SK-N-SH treated with all-trans-retinoic acid at 6 μM for 48 hours (cell line): ENCODE measurements around the gene YPEL3.

Experiments used
- ATAC-seq: fragments of 200-7000 bp; cut with Tn5 transposase; 3 replicates; pipeline ENCODE4 v1.9.1; 2020; ENCODE audit warnings: mild to moderate bottlenecking, moderate library complexity
- ARNTL ChIP-seq: fragments of 450-650 bp; formaldehyde crosslinking; IDR thresholded peaks from 2 replicates; pipeline ENCODE4 v1.5.0; 2020; ENCODE audit warnings: low read depth, mild to moderate bottlenecking, moderate library complexity, borderline replicate concordance
- BACH2 ChIP-seq: fragments of 250-450 bp; sonication (Bioruptor Pico); IDR thresholded peaks from 2 replicates; pipeline ENCODE4 v1.9.0; 2021; ENCODE audit warnings: mild to moderate bottlenecking, borderline replicate concordance
- CREB5 ChIP-seq: fragments of 250-450 bp; sonication (Bioruptor Pico); IDR thresholded peaks from 2 replicates; pipeline ENCODE4 v1.5.1; 2020; ENCODE audit warnings: low read depth, mild to moderate bottlenecking, moderate library complexity
- CSDC2 ChIP-seq: fragments of 250-450 bp; sonication (Bioruptor Pico); IDR thresholded peaks from 2 replicates; pipeline ENCODE4 v1.5.0; 2020; ENCODE audit warnings: mild to moderate bottlenecking, moderate library complexity
- CSRNP3 ChIP-seq: fragments of 250-450 bp; sonication (Bioruptor Pico); IDR thresholded peaks from 2 replicates; pipeline ENCODE4 v1.5.1; 2021; ENCODE audit warnings: mild to moderate bottlenecking, moderate library complexity
- ESRRG ChIP-seq: fragments of 250-450 bp; sonication (Bioruptor Pico); IDR thresholded peaks from 2 replicates; pipeline ENCODE4 v1.6.1; 2021; ENCODE audit warnings: mild to moderate bottlenecking
- GLIS3 ChIP-seq: fragments of 250-450 bp; sonication (Bioruptor Pico); IDR thresholded peaks from 2 replicates; pipeline ENCODE4 v1.5.0; 2020; ENCODE audit warnings: mild to moderate bottlenecking, moderate library complexity
- ISL1 ChIP-seq: fragments of 250-450 bp; sonication (Bioruptor Pico); IDR thresholded peaks from 2 replicates; pipeline ENCODE4 v2.1.2; 2022; ENCODE audit warnings: mild to moderate bottlenecking, moderate library complexity
- OSR1 ChIP-seq: fragments of 250-450 bp; sonication (Bioruptor Pico); IDR thresholded peaks from 2 replicates; pipeline ENCODE4 v1.8.0; 2022; ENCODE audit warnings: moderate library complexity, mild to moderate bottlenecking, inconsistent platforms
- PATZ1 ChIP-seq: fragments of 250-450 bp; sonication (Bioruptor Pico); IDR thresholded peaks from 2 replicates; pipeline ENCODE4 v1.8.0; 2020; ENCODE audit warnings: mild to moderate bottlenecking, moderate library complexity, borderline replicate concordance
- POU6F1 ChIP-seq: fragments of 250-450 bp; sonication (Bioruptor Pico); IDR thresholded peaks from 2 replicates; pipeline ENCODE4 v1.8.0; 2021; ENCODE audit warnings: low read depth, mild to moderate bottlenecking, moderate library complexity, borderline replicate concordance
- PPARA ChIP-seq: fragments of 250-450 bp; sonication (Bioruptor Pico); IDR thresholded peaks from 2 replicates; pipeline ENCODE4 v1.5.0; 2020; ENCODE audit warnings: mild to moderate bottlenecking, borderline replicate concordance
- SNAI2 ChIP-seq: fragments of 250-450 bp; sonication (Bioruptor Pico); IDR thresholded peaks from 2 replicates; pipeline ENCODE4 v1.5.0; 2020; ENCODE audit warnings: mild to moderate bottlenecking, moderate library complexity
- TCF4 ChIP-seq: fragments of 250-450 bp; sonication (Bioruptor Pico); IDR thresholded peaks from 2 replicates; pipeline ENCODE4 v1.8.0; 2021; ENCODE audit warnings: mild to moderate bottlenecking, moderate library complexity, borderline replicate concordance
- TOX ChIP-seq: fragments of 250-450 bp; sonication (Bioruptor Pico); IDR thresholded peaks from 2 replicates; pipeline ENCODE4 v1.8.0; 2021; ENCODE audit warnings: mild to moderate bottlenecking, moderate library complexity, borderline replicate concordance
- TSHZ2 ChIP-seq: fragments of 250-450 bp; sonication (Bioruptor Pico); IDR thresholded peaks from 2 replicates; pipeline ENCODE4 v1.5.0; 2020; ENCODE audit warnings: mild to moderate bottlenecking, moderate library complexity
- ZC3H10 ChIP-seq: fragments of 250-450 bp; sonication (Bioruptor Pico); IDR thresholded peaks from 2 replicates; pipeline ENCODE4 v1.5.1; 2021; ENCODE audit warnings: mild to moderate bottlenecking, moderate library complexity
- ZFP3 ChIP-seq: fragments of 250-450 bp; sonication (Bioruptor Pico); IDR thresholded peaks from 2 replicates; pipeline ENCODE4 v1.5.0; 2020; ENCODE audit warnings: mild to moderate bottlenecking, moderate library complexity
- ZFP30 ChIP-seq: fragments of 450-650 bp; formaldehyde crosslinking; IDR thresholded peaks from 2 replicates; pipeline ENCODE4 v1.5.0; 2022; ENCODE audit warnings: mild to moderate bottlenecking, moderate library complexity
- ZNF565 ChIP-seq: fragments of 450-650 bp; formaldehyde crosslinking; conservative IDR thresholded peaks from 2 replicates; pipeline ENCODE4 v1.5.0; 2020; ENCODE audit warnings: low read depth, mild to moderate bottlenecking, moderate library complexity
- ZNF70 ChIP-seq: fragments of 450-650 bp; formaldehyde crosslinking; IDR thresholded peaks from 2 replicates; pipeline ENCODE4 v1.5.0; 2020; ENCODE audit warnings: mild to moderate bottlenecking, moderate library complexity

The YPEL3 gene

GRCh38 chr16:30068333-30068732 is 27.7 kb downstream of the YPEL3 start:
- no peak for TF ChIP-seq CREB5 (CRISPR knock-in tag)
- TF ChIP-seq PPARA (CRISPR knock-in tag): no peak
- no peak for TF ChIP-seq SNAI2 (CRISPR knock-in tag)
- no peak for TF ChIP-seq OSR1 (CRISPR knock-in tag)
- no peak for TF ChIP-seq BACH2 (CRISPR knock-in tag)
- no peak for TF ChIP-seq ESRRG (CRISPR knock-in tag)
- TF ChIP-seq PATZ1 (CRISPR knock-in tag): no peak
- TF ChIP-seq ZFP3 (CRISPR knock-in tag): no peak
- TF ChIP-seq CSDC2 (CRISPR knock-in tag): no peak
- no peak for TF ChIP-seq GLIS3
- TF ChIP-seq ARNTL (CRISPR knock-in tag): no peak
- no peak for TF ChIP-seq ZNF565 (CRISPR knock-in tag)
- no peak for TF ChIP-seq ISL1
- no peak for ATAC-seq

GRCh38 chr16:30067584-30067916 is 28.5 kb downstream of the YPEL3 start:
- no peak for ATAC-seq
- TF ChIP-seq ZFP30 (CRISPR knock-in tag) (no peak), PPARA (CRISPR knock-in tag) (no peak), ZFP3 (CRISPR knock-in tag) (no peak), POU6F1 (CRISPR knock-in tag) (no peak), ARNTL (CRISPR knock-in tag) (no peak), ZC3H10 (CRISPR knock-in tag) (no peak), ZNF70 (CRISPR knock-in tag) (no peak)
- TF ChIP-seq, all 23 proteins: peak for 0

- ATAC-seq: no peak
- TF ChIP-seq CSDC2 (CRISPR knock-in tag) (no peak), TSHZ2 (CRISPR knock-in tag) (no peak), TCF4 (no peak), ZNF70 (CRISPR knock-in tag) (no peak), ZFP30 (CRISPR knock-in tag) (no peak), GLIS3 (no peak), PPARA (CRISPR knock-in tag) (no peak), SNAI2 (CRISPR knock-in tag) (no peak), TOX (CRISPR knock-in tag) (no peak), CSRNP3 (CRISPR knock-in tag) (no peak), POU6F1 (CRISPR knock-in tag) (no peak)
Measured at GRCh38 chr16:30066761-30067583, 29.0 kb downstream of the YPEL3 start.
